ENCODE results near the gene TBC1D5.

Gene TBC1D5

GRCh38 chr3:17154941-17155340 lies 587.5 kb downstream of the TBC1D5 start:
- no peak overlapping the region for H3K9ac ChIP-seq (ENCODE audit: low read length)
- no peak overlapping the region for H3K4ac ChIP-seq (ENCODE audit: low read depth in 1 of 2, low read length in 2 of 2)
- no peak overlapping the region for H2AK5ac ChIP-seq (ENCODE audit: low read length, severe bottlenecking)
- H3K79me1 ChIP-seq (replicated peaks; ENCODE audit: low read length, poor library complexity, severe bottlenecking): no peaks in the 10 kb centered on the region
- 96% methylated on average over 10 of the region's 10 CpGs for WGBS
- H2BK15ac ChIP-seq (ENCODE audit: low read depth, poor library complexity, severe bottlenecking): no peak overlapping the region
- no peak overlapping the region for H3K27ac ChIP-seq (ENCODE audit: low read length, poor library complexity, severe bottlenecking)
- H3K27me3 ChIP-seq (ENCODE audit: control insufficient read depth in 1 of 2, insufficient read depth in 1 of 2, low read length in 2 of 2): no peaks in the 10 kb centered on the region
- H2AFZ ChIP-seq (ENCODE audit: low read depth, low read length): no peak overlapping the region
- no peak overlapping the region for H3K4me2 ChIP-seq (ENCODE audit: low read length, poor library complexity, severe bottlenecking)
- no peak for DNase-seq
- H3K4me1 ChIP-seq (ENCODE audit: control insufficient read depth, insufficient read depth, low read depth, low read length): peaks cover 19% of the 10 kb centered on the region
- peak overlapping the region in 1 of 2 experiments; percentile 6 for H3K4me3 ChIP-seq (ENCODE audit: insufficient read depth in 1 of 2, low read depth in 1 of 2, low read length in 2 of 2)
- no peak overlapping the region for H3K18ac ChIP-seq (ENCODE audit: low read depth in 1 of 2, low read length in 2 of 2)
- peaks cover 16% of the 10 kb centered on the region for H3K9me3 ChIP-seq (ENCODE audit: control insufficient read depth, low read length)
- H2BK120ac ChIP-seq (ENCODE audit: low read depth, low read length): no peak overlapping the region
- no peak overlapping the region for H4K8ac ChIP-seq (ENCODE audit: low read length)
- no peak overlapping the region for H3K23ac ChIP-seq (ENCODE audit: low read length in 2 of 2)
- no peak overlapping the region for H3K14ac ChIP-seq (ENCODE audit: low read length in 2 of 2)
- no peak overlapping the region for H4K91ac ChIP-seq (ENCODE audit: low read length)
- no peak overlapping the region for H2BK12ac ChIP-seq (ENCODE audit: low read length in 2 of 2)
- no peak overlapping the region for H2BK5ac ChIP-seq (ENCODE audit: low read depth, low read length, poor library complexity, severe bottlenecking)
- H3K36me3 ChIP-seq (ENCODE audit: control insufficient read depth in 1 of 2, insufficient read depth in 2 of 2, low read depth in 1 of 2, low read length in 2 of 2): peaks cover 37% of the 10 kb centered on the region in 2 experiments

GRCh38 chr3:17154221-17154620 lies 588.2 kb downstream of the TBC1D5 start:
- H3K9ac ChIP-seq (ENCODE audit: low read length): no peak overlapping the region
- H3K27ac ChIP-seq (ENCODE audit: low read length, poor library complexity, severe bottlenecking): no peak overlapping the region
- H4K91ac ChIP-seq (ENCODE audit: low read length): no peak overlapping the region
- H2BK12ac ChIP-seq (ENCODE audit: low read length in 2 of 2): no peak overlapping the region
- WGBS: 95% methylated on average over 5 of the region's 5 CpGs
- H4K8ac ChIP-seq (ENCODE audit: low read length): no peak overlapping the region
- H3K4me2 ChIP-seq (ENCODE audit: low read length, poor library complexity, severe bottlenecking): no peak overlapping the region
- no peak overlapping the region for H3K18ac ChIP-seq (ENCODE audit: low read depth in 1 of 2, low read length in 2 of 2)
- no peak for DNase-seq
- H2AFZ ChIP-seq (ENCODE audit: low read depth, low read length): no peak overlapping the region
- no peak overlapping the region for H2AK5ac ChIP-seq (ENCODE audit: low read length, severe bottlenecking)
- no peaks in the 10 kb centered on the region for H3K79me1 ChIP-seq (replicated peaks; ENCODE audit: low read length, poor library complexity, severe bottlenecking)
- no peaks in the 10 kb centered on the region for H3K27me3 ChIP-seq (ENCODE audit: control insufficient read depth in 1 of 2, insufficient read depth in 1 of 2, low read length in 2 of 2)
- H3K9me3 ChIP-seq (ENCODE audit: control insufficient read depth, low read length): peaks cover 16% of the 10 kb centered on the region
- no peak overlapping the region for H3K23ac ChIP-seq (ENCODE audit: low read length in 2 of 2)
- no peak overlapping the region for H2BK5ac ChIP-seq (ENCODE audit: low read depth, low read length, poor library complexity, severe bottlenecking)
- no peak overlapping the region for H2BK120ac ChIP-seq (ENCODE audit: low read depth, low read length)
- no peak overlapping the region for H3K14ac ChIP-seq (ENCODE audit: low read length in 2 of 2)
- no peak overlapping the region for H2BK15ac ChIP-seq (ENCODE audit: low read depth, poor library complexity, severe bottlenecking)
- peaks cover 17% of the 10 kb centered on the region for H3K4me1 ChIP-seq (ENCODE audit: control insufficient read depth, insufficient read depth, low read depth, low read length)
- no peak overlapping the region for H3K4ac ChIP-seq (ENCODE audit: low read depth in 1 of 2, low read length in 2 of 2)
- H3K36me3 ChIP-seq (ENCODE audit: control insufficient read depth in 1 of 2, insufficient read depth in 2 of 2, low read depth in 1 of 2, low read length in 2 of 2): peaks cover 34% of the 10 kb centered on the region in 2 experiments
- no peak overlapping the region for H3K4me3 ChIP-seq (ENCODE audit: insufficient read depth in 1 of 2, low read depth in 1 of 2, low read length in 2 of 2)

GRCh38 chr3:17153209-17153608 lies 589.2 kb downstream of the TBC1D5 start:
- H2AK5ac ChIP-seq (ENCODE audit: low read length, severe bottlenecking): no peak overlapping the region
- no peak overlapping the region for H3K14ac ChIP-seq (ENCODE audit: low read length in 2 of 2)
- H2AFZ ChIP-seq (ENCODE audit: low read depth, low read length): no peak overlapping the region
- no peak overlapping the region for H3K4ac ChIP-seq (ENCODE audit: low read depth in 1 of 2, low read length in 2 of 2)
- no peaks in the 10 kb centered on the region for H3K79me1 ChIP-seq (replicated peaks; ENCODE audit: low read length, poor library complexity, severe bottlenecking)
- H2BK120ac ChIP-seq (ENCODE audit: low read depth, low read length): no peak overlapping the region
- no peak overlapping the region for H4K8ac ChIP-seq (ENCODE audit: low read length)
- H3K27me3 ChIP-seq (ENCODE audit: control insufficient read depth in 1 of 2, insufficient read depth in 1 of 2, low read length in 2 of 2): no peaks in the 10 kb centered on the region
- WGBS: 96% methylated on average over 3 of the region's 4 CpGs
- no peak overlapping the region for H2BK12ac ChIP-seq (ENCODE audit: low read length in 2 of 2)
- H3K18ac ChIP-seq (ENCODE audit: low read depth in 1 of 2, low read length in 2 of 2): no peak overlapping the region
- H3K23ac ChIP-seq (ENCODE audit: low read length in 2 of 2): no peak overlapping the region
- no peak overlapping the region for H2BK15ac ChIP-seq (ENCODE audit: low read depth, poor library complexity, severe bottlenecking)
- no peak overlapping the region for H3K9ac ChIP-seq (ENCODE audit: low read length)
- H2BK5ac ChIP-seq (ENCODE audit: low read depth, low read length, poor library complexity, severe bottlenecking): no peak overlapping the region
- no peak overlapping the region for H3K27ac ChIP-seq (ENCODE audit: low read length, poor library complexity, severe bottlenecking)
- H3K4me3 ChIP-seq (ENCODE audit: insufficient read depth in 1 of 2, low read depth in 1 of 2, low read length in 2 of 2): no peak overlapping the region
- H3K4me2 ChIP-seq (ENCODE audit: low read length, poor library complexity, severe bottlenecking): no peak overlapping the region
- H4K91ac ChIP-seq (ENCODE audit: low read length): no peak overlapping the region
- peaks cover 16% of the 10 kb centered on the region for H3K9me3 ChIP-seq (ENCODE audit: control insufficient read depth, low read length)
- DNase-seq: no peak
- H3K36me3 ChIP-seq (ENCODE audit: control insufficient read depth in 1 of 2, insufficient read depth in 2 of 2, low read depth in 1 of 2, low read length in 2 of 2): peaks cover 28 to 34% of the 10 kb centered on the region in 2 experiments
- H3K4me1 ChIP-seq (ENCODE audit: control insufficient read depth, insufficient read depth, low read depth, low read length): peaks cover 11% of the 10 kb centered on the region

- H3K4me2 ChIP-seq (ENCODE audit: low read length, poor library complexity, severe bottlenecking): no peak overlapping the region
These were observed 590.6 kb downstream of the TBC1D5 start for GRCh38 chr3:17151598-17152373.

More at GRCh38 chr3:17151598-17152373, 590.6 kb downstream of the TBC1D5 start:
- no peak overlapping the region for H3K27ac ChIP-seq (ENCODE audit: low read length, poor library complexity, severe bottlenecking)
- H3K79me1 ChIP-seq (replicated peaks; ENCODE audit: low read length, poor library complexity, severe bottlenecking): no peaks in the 10 kb centered on the region
- H3K4me3 ChIP-seq (ENCODE audit: insufficient read depth in 1 of 2, low read depth in 1 of 2, low read length in 2 of 2): no peak overlapping the region
- H2BK120ac ChIP-seq (ENCODE audit: low read depth, low read length): no peak overlapping the region
- no peak overlapping the region for H3K18ac ChIP-seq (ENCODE audit: low read depth in 1 of 2, low read length in 2 of 2)
- no peak overlapping the region for H3K4ac ChIP-seq (ENCODE audit: low read depth in 1 of 2, low read length in 2 of 2)
- H3K9me3 ChIP-seq (ENCODE audit: control insufficient read depth, low read length): peaks cover 16% of the 10 kb centered on the region
- H4K8ac ChIP-seq (ENCODE audit: low read length): no peak overlapping the region
- no peak for DNase-seq
- H3K23ac ChIP-seq (ENCODE audit: low read length in 2 of 2): no peak overlapping the region
- H3K27me3 ChIP-seq (ENCODE audit: control insufficient read depth in 1 of 2, insufficient read depth in 1 of 2, low read length in 2 of 2): no peaks in the 10 kb centered on the region
- no peak overlapping the region for H4K91ac ChIP-seq (ENCODE audit: low read length)
- H2BK12ac ChIP-seq (ENCODE audit: low read length in 2 of 2): no peak overlapping the region
- H3K4me1 ChIP-seq (ENCODE audit: control insufficient read depth, insufficient read depth, low read depth, low read length): peaks cover 7% of the 10 kb centered on the region
- H3K9ac ChIP-seq (ENCODE audit: low read length): no peak overlapping the region
- 92% methylated on average over 16 of the region's 16 CpGs for WGBS
- no peak overlapping the region for H2BK15ac ChIP-seq (ENCODE audit: low read depth, poor library complexity, severe bottlenecking)
- no peak overlapping the region for H2BK5ac ChIP-seq (ENCODE audit: low read depth, low read length, poor library complexity, severe bottlenecking)
- H3K36me3 ChIP-seq (ENCODE audit: control insufficient read depth in 1 of 2, insufficient read depth in 2 of 2, low read depth in 1 of 2, low read length in 2 of 2): peaks cover 27 to 34% of the 10 kb centered on the region in 2 experiments
- H2AFZ ChIP-seq (ENCODE audit: low read depth, low read length): no peak overlapping the region
- no peak overlapping the region for H3K14ac ChIP-seq (ENCODE audit: low read length in 2 of 2)
- no peak overlapping the region for H2AK5ac ChIP-seq (ENCODE audit: low read length, severe bottlenecking)

Measured in mesenchymal stem cell (in vitro differentiated cells and primary cell).